Cardiac fibroblast (primary cell): ENCODE results near the gene MFSD11.

ENCODE experiments used
- DNase-seq, 2 donors: peaks; one replicate each; pipeline versions ENCODE4 v3.0.0 to v3.0.0-alpha.2; 2010; ENCODE audit warnings: low read depth in 2 of 2
- H3K4me3 ChIP-seq, 2 donors: replicated peaks in 1 of 2; 1 replicate in 1 of 2; 2 replicates in 1 of 2; pipeline ENCODE4 v1.5.1; 2011; ENCODE audit warnings: low read depth in 2 of 2, low read length in 2 of 2, mild to moderate bottlenecking in 2 of 2, moderate library complexity in 1 of 2
- TF ChIP-seq, protein P1 (sequence below): IDR thresholded peaks from one replicate; pipeline ENCODE4 v1.5.1; 2011; ENCODE audit warnings: low read depth, mild to moderate bottlenecking, low read length, inconsistent platforms

MFSD11 gene

DNA sequence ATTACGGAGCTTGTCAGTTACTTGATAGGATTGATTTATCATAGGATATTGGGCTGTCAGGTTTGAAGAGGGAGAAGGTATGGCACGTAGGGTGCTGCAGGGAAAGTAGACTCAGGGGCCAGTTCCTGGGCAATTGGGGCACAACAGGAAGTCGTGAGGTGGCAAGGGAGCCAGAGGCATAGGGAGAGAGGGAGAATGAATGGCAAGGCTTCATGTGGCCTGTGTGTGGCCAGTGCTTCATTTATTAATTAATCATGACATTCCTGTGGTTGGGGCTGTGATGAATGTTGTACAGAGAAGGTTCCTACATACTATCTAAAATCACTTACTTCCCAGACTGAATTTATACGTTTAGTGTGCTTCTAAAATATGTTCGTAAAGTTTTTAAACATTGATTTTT lies 19.3 kb downstream of the MFSD11 start:
- H3K4me3 ChIP-seq: no peak overlapping the region
- TF ChIP-seq, protein P1, sequence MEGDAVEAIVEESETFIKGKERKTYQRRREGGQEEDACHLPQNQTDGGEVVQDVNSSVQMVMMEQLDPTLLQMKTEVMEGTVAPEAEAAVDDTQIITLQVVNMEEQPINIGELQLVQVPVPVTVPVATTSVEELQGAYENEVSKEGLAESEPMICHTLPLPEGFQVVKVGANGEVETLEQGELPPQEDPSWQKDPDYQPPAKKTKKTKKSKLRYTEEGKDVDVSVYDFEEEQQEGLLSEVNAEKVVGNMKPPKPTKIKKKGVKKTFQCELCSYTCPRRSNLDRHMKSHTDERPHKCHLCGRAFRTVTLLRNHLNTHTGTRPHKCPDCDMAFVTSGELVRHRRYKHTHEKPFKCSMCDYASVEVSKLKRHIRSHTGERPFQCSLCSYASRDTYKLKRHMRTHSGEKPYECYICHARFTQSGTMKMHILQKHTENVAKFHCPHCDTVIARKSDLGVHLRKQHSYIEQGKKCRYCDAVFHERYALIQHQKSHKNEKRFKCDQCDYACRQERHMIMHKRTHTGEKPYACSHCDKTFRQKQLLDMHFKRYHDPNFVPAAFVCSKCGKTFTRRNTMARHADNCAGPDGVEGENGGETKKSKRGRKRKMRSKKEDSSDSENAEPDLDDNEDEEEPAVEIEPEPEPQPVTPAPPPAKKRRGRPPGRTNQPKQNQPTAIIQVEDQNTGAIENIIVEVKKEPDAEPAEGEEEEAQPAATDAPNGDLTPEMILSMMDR: no peak
- no peak for DNase-seq

DNA sequence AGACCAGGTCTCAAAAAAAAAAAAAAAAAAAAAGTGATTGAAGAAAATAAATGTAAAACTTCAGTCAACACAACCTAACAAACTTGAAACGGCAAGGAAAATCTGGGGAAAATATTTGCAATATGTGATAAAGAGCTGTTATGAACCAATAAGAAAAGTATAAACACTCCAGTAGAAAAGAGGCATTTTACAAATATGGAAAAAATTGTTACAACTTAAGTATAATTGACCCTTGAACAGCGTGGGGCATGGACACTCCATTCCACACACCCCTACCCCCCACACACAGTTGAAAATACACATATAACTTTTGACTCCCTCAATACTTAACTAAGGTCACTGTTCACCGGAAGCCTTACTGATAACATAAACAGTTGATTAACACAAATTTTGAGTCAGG lies 20.7 kb downstream of the MFSD11 start:
- H3K4me3 ChIP-seq: no peak overlapping the region
- no peak for DNase-seq
- TF ChIP-seq, protein P1: no peak

DNA sequence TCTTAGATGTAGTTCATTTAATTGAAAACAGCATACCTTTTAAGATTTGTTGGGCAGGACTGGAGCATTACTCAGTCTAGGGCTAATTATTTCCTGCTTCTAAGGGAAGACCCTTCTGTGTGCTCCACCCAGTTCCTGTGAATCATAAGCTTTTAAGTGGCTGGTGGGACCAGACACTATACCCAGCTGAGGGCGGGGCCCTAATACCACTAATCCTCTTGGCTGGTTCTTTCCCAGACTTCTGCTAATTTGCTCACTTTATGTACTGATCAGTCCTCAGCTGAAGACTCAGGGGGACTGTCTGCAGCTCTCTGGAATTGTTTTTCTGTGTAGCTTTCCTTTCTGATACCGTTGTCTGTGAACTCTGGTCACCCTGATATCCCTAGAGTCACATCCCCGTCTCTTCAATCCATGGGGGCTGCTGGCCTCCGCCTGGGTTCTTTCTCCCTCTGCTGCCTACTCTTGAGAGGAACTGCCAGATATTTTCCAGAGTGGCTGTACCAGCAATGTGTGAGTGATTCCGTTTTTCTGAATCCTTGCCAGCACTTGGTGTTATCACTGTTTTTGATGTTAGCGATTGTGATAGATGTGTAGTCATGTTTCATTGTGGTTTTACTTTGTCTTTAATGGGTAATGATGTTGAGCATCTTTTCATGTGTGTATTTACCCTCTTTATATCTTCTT lies 35.1 kb downstream of the MFSD11 start:
- DNase-seq: peak; percentile 70 to 87
- peak overlapping the region in 1 of 2 donors; percentile 2 for H3K4me3 ChIP-seq
- TF ChIP-seq, protein P1: no peak

DNA sequence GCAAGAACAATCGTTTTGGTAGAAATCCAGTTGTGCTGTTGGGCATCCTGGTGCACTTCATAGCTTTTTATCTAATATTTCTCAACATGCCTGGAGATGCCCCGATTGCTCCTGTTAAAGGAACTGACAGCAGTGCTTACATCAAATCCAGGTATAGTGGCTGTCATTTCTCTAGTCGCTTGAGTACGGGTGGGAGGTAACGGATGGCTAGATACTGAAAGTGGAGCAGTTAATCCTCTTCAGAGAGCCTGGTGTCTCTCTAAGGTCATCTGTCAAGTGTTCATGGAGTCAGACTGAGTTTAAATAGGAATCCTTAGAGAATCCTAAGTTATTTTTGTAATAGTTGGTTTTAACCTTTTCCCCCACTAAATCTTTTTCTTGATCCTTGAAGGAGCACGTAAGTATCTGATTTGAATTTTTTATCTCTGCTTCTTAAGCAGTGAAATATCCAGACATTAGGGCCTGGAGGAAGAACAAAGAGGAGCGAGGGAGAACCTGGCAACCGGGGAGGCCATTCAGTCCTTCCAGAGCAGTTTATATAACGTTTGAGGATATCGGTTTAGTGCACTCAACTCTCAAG lies 37.2 kb downstream of the MFSD11 start:
- H3K4me3 ChIP-seq: no peak overlapping the region
- TF ChIP-seq, protein P1: no peak
- DNase-seq: no peak

DNA sequence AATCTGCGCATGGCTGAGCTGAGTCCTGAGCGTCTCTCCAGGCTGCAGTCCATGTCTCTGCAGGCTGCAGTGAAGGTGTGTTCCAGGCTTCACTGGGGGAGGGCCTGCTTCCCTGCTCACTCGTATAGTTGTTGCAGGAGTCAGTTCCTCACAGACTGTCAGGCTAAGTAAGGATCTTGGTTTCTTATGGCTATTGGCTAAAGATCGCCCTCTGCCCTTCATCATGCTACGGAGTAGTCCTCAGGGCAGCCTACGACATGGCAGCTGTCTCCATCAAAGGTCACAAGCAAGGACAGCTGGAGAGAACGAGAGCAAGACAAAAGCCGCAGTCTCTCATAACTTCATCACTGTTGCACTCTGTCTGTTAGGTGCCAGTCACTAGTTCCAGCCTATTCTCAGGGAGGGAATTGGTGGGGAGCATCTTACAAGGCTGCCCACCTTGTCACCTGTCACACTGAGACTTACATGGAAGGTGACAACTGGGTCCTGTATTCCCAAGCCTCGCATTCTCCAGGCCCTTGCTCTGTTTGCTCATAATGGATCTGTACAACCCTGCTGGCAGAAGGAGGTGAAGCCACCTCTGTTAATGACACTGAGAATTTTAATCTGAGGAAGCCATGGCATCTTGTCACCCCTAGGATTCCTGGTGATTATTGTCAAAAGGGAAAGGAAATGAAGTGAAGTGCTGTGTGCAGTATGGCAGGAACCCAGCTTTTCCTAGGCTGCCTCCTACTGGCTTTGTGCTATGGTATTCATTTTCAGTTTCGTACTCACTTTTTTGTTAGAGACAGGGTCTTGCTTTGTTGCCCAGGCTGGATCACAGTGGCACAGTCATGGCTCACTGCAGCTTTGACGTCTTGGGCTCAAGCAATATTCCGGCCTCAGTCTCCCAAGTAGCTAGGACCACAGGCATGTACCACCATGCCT lies 43.4 kb downstream of the MFSD11 start:
- DNase-seq: no peak
- TF ChIP-seq, protein P1: no peak
- H3K4me3 ChIP-seq: no peak overlapping the region

DNA sequence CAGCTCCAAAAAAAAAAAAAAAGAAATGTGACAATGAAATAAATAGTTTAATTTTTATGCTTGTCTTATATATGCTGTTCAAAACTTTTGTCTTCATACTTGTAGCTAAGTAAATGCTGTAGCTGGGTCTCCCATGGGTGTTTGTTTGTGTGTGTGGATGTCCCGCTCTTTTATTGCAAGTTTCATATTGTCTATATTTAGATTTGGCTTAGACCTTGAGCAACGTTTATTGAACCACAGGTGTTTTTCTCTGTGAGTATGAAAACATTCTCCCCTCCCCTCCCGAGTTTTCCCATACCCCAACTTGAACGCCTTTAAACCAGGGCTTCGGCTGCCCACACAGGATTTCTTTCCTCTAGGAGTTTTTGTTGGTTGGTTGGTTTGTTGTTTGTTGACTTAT lies 45.2 kb downstream of the MFSD11 start:
- no peak for DNase-seq
- TF ChIP-seq, protein P1: no peak
- no peak overlapping the region for H3K4me3 ChIP-seq
